Psoas muscle (tissue), 8 donors: Measurements from ENCODE around the gene PSG3. TPM values are rescaled to one million over a fixed set of nuclear protein-coding genes. Genes with fewer than 3 reads are reported as not detected.
"Not testable (repeated sequence)": the region's sequence is repeated elsewhere in the genome, so short reads cannot be mapped to it uniquely, and the experiment has no call there.

Source experiments
- ATAC-seq, 4 donors: fragments of 200-7000 bp; cut with Tn5 transposase; one replicate each; pipeline ENCODE4 v1.9.1; 2020; ENCODE audit warnings: moderate library complexity in 3 of 4, mild to moderate bottlenecking in 2 of 4
- DNase-seq, 2 donors: peaks; one replicate each; pipeline ENCODE4 v3.0.0-alpha.2; 2020
- H3K27ac ChIP-seq: fragments of 200-600 bp; one replicate; pipeline ENCODE4 v1.8.0; 2022
- H3K27me3 ChIP-seq, 3 donors: fragments of 200-600 bp in 1 of 3; one replicate each; pipeline versions ENCODE4 v1.6.1 to v1.8.0; 2013 to 2022; ENCODE audit warnings: low read length in 2 of 3, mild to moderate bottlenecking in 2 of 3, moderate library complexity in 1 of 3; ENCODE audit not compliant: insufficient read depth in 3 of 3
- H3K36me3 ChIP-seq, 2 donors: fragments of 200-600 bp in 1 of 2; one replicate each; pipeline versions ENCODE4 v1.6.1 to v1.8.0; 2013 to 2022; ENCODE audit warnings: low read depth in 1 of 2, mild to moderate bottlenecking in 1 of 2, moderate library complexity in 1 of 2; ENCODE audit not compliant: insufficient read depth in 1 of 2
- H3K4me1 ChIP-seq: fragments of 200-600 bp; one replicate; pipeline ENCODE4 v1.8.0; 2022
- H3K4me3 ChIP-seq: fragments of 200-600 bp; one replicate; pipeline ENCODE4 v1.8.0; 2022; ENCODE audit warnings: mild to moderate bottlenecking
- H3K9me3 ChIP-seq: fragments of 200-600 bp; one replicate; pipeline ENCODE4 v1.8.0; 2022
- CTCF ChIP-seq: fragments of 200-600 bp; IDR thresholded peaks from one replicate; pipeline ENCODE4 v1.8.0; 2022; ENCODE audit warnings: antibody characterized with exemption
- WGBS, 3 donors: extraction: QIAGEN DNeasy Blood & Tissue Kit; methylation state at CpG; one replicate each; pipeline versions ENCODE4 v1.1.6 to v1.1.7; 2013; 5-methylcytosine and 5-hydroxymethylcytosine counted together
- intact Hi-C, 2 donors: fragments of 100-400 bp; cut with DNase I; formaldehyde crosslinking; loops; one replicate each; pipeline versions ENCODE4 v1.11.0 to v1.14.2; 2022
- polyA plus RNA-seq, 3 donors: library from polyadenylated mRNA; stranded (reverse); fragments of 200-250 nt; gene quantifications; one replicate each; pipeline ENCODE4 v1.2.3, GENCODE V29; 2013
- total RNA-seq, 4 donors: library from RNA; stranded (reverse); fragmentation: NEBNext Ultra II Directional in 2 of 4; extraction: Animal tissue kit (Norgen Biotek cat#: 25700) in 2 of 4; gene quantifications; one replicate each; pipeline versions ENCODE4 v1.2.1 to v1.2.4, GENCODE V29; 2021 to 2023
- donor health status: healthy with polysubstance abuse.
- donor health status: DM: no; HTN: no; CAD: no; lungs with moderate emphysema.
- donor health status: Bipolar disorder and iron deficiency.
- donor health status: healthy.
- donor health status: DM: yes; HTN: yes; CAD: no.
- donor health status: DM: no; HTN: no; CAD: no.
- donor health status: DM: no; HTN: no; CAD: no.
- donor health status: DM: yes; HTN: yes; CAD: no.

Gene PSG3
- total and polyA plus RNA-seq, 7 donors = not detected

- ATAC-seq, H3K9me3 ChIP-seq, H3K27ac ChIP-seq, intact Hi-C loops, H3K36me3 ChIP-seq, H3K4me3 ChIP-seq, H3K4me1 ChIP-seq, H3K27me3 ChIP-seq, DNase-seq: not testable (repeated sequence)
- WGBS, 3 donors = 60 to 70% (median 61%) methylated on average over 1 of the region's 1 CpG
Observed at GRCh38 chr19:42714000-42714399, 26.3 kb downstream of the PSG3 start.

GRCh38 chr19:42712753-42713152 is 27.5 kb downstream of the PSG3 start:
- H3K36me3 ChIP-seq, H3K27ac ChIP-seq, DNase-seq, H3K9me3 ChIP-seq, intact Hi-C loops, ATAC-seq, H3K4me1 ChIP-seq, H3K27me3 ChIP-seq, H3K4me3 ChIP-seq: not testable (repeated sequence)
- WGBS, 3 donors = 34 to 49% (median 43%) methylated on average over 6 of the region's 6 CpGs

GRCh38 chr19:42710986-42711385 is 29.3 kb downstream of the PSG3 start:
- DNase-seq, H3K36me3 ChIP-seq, H3K9me3 ChIP-seq, intact Hi-C loops, H3K27me3 ChIP-seq, H3K27ac ChIP-seq, H3K4me3 ChIP-seq, ATAC-seq, H3K4me1 ChIP-seq: not testable (repeated sequence)
- 85 to 86% (median 86%) methylated on average over 1 of the region's 1 CpG for WGBS, 3 donors

GRCh38 chr19:42697884-42698283 is 42.4 kb downstream of the PSG3 start:
- intact Hi-C loops = no loop called here
- TF ChIP-seq CTCF = no peak
- 18 to 22% (median 19%) methylated on average over 22 of the region's 22 CpGs for WGBS, 3 donors

GRCh38 chr19:42695811-42696503 is 44.3 kb downstream of the PSG3 start:
- no peaks in the 10 kb centered on the region for H3K4me1 ChIP-seq
- 75 to 80% (median 76%) methylated on average over 12 of the region's 12 CpGs for WGBS, 3 donors
- TF ChIP-seq CTCF = no peak
- no peaks in the 10 kb centered on the region for H3K9me3 ChIP-seq
- no peak overlapping the region for H3K4me3 ChIP-seq
- no peak overlapping the region for H3K27ac ChIP-seq
- intact Hi-C loops = no loop called here
- no peak for ATAC-seq
- no peaks in the 10 kb centered on the region for H3K27me3 ChIP-seq
- DNase-seq = no peak
- H3K36me3 ChIP-seq = no peaks in the 10 kb centered on the region

More at GRCh38 chr19:42697884-42698283, 42.4 kb downstream of the PSG3 start:
- no peaks in the 10 kb centered on the region for H3K27me3 ChIP-seq
- H3K4me1 ChIP-seq = no peaks in the 10 kb centered on the region
- no peaks in the 10 kb centered on the region for H3K9me3 ChIP-seq
- H3K4me3 ChIP-seq = no peak overlapping the region
- no peak overlapping the region for H3K27ac ChIP-seq
- H3K36me3 ChIP-seq = no peaks in the 10 kb centered on the region
- no peak for DNase-seq
- ATAC-seq = no peak

GRCh38 chr19:42693760-42694350 is 46.4 kb downstream of the PSG3 start:
- TF ChIP-seq CTCF = no peak
- intact Hi-C loops = no loop called here
- no peaks in the 10 kb centered on the region for H3K36me3 ChIP-seq

More at GRCh38 chr19:42693760-42694350, 46.4 kb downstream of the PSG3 start:
- no peaks in the 10 kb centered on the region for H3K9me3 ChIP-seq
- H3K4me1 ChIP-seq = no peaks in the 10 kb centered on the region
- H3K4me3 ChIP-seq = no peak overlapping the region
- 19 to 25% (median 25%) methylated on average over 5 of the region's 5 CpGs for WGBS, 3 donors
- no peak for ATAC-seq
- no peak for DNase-seq
- no peaks in the 10 kb centered on the region for H3K27me3 ChIP-seq
- H3K27ac ChIP-seq = no peak overlapping the region
